ENCODE results near the gene POLDIP3.
"Not testable (repeated sequence)": the region's sequence is repeated elsewhere in the genome, so short reads cannot be mapped to it uniquely, and the experiment has no call there.

The POLDIP3 gene

GRCh38 chr22:42553475-42554361, 61.0 kb downstream of the POLDIP3 start, which contains the start of gene SERHL2:
Gene SERHL2, plus strand, starts transcription at chr22:42553956. Its CDS starts 65 bp downstream, at chr22:42554021.
- DNase-seq = peak; percentile 78

GRCh38 chr22:42552294-42552647, 62.4 kb downstream of the POLDIP3 start:
- DNase-seq = not testable (repeated sequence)

- DNase-seq = no peak
These were observed 65.2 kb downstream of the POLDIP3 start for GRCh38 chr22:42549331-42550060.

- no peak for DNase-seq
These were observed 65.9 kb downstream of the POLDIP3 start for GRCh38 chr22:42548597-42549330.

- DNase-seq = not testable (repeated sequence)
These were observed 66.6 kb downstream of the POLDIP3 start for GRCh38 chr22:42548126-42548525.

- DNase-seq = no peak
These were observed 67.1 kb downstream of the POLDIP3 start for GRCh38 chr22:42547562-42547961.

- DNase-seq = no peak
These were observed 70.0 kb downstream of the POLDIP3 start for GRCh38 chr22:42544686-42545085.

- DNase-seq = not testable (repeated sequence)
These were observed 75.4 kb downstream of the POLDIP3 start for GRCh38 chr22:42539236-42539771.

- DNase-seq = not testable (repeated sequence)
These were observed 77.4 kb downstream of the POLDIP3 start for GRCh38 chr22:42537199-42537831.

GRCh38 chr22:42536634-42537033, 78.0 kb downstream of the POLDIP3 start:
- not testable (repeated sequence) for DNase-seq

GRCh38 chr22:42536166-42536565, 78.5 kb downstream of the POLDIP3 start:
- DNase-seq = no peak

- not testable (repeated sequence) for DNase-seq
These were observed 79.5 kb downstream of the POLDIP3 start for GRCh38 chr22:42535082-42535731.
